ENCODE results near the gene ATG2B. TPM values are rescaled to one million over a fixed set of nuclear protein-coding genes. Genes with fewer than 3 reads are reported as not detected.

The ATG2B gene
- polyA plus RNA-seq, 3 donors = 0.94 to 6.7 (median 1.3) TPM

GRCh38 chr14:96267336-96267735 lies 95.8 kb downstream of the ATG2B start:
- Histone ChIP-seq H3K79me2 (ENCODE audit: insufficient read depth, low read length) (no peaks in the 10 kb centered on the region), H2AFZ (ENCODE audit: insufficient read depth, low read depth, low read length, poor library complexity, severe bottlenecking) (no peak overlapping the region), H3K9ac (ENCODE audit: insufficient read depth, low read length, poor library complexity, severe bottlenecking) (no peak overlapping the region), H3K27me3 (ENCODE audit: control insufficient read depth in 2 of 2, insufficient read depth in 2 of 2, low read length in 2 of 2) (no peaks in the 10 kb centered on the region), H3K9me3 (replicated peaks in 1 of 2; ENCODE audit: control insufficient read depth in 1 of 2, insufficient read depth in 1 of 2, low read length in 2 of 2) (peaks cover 0 to 2% of the 10 kb centered on the region in 2 donors), H4K20me1 (ENCODE audit: insufficient read depth, low read length) (no peaks in the 10 kb centered on the region), H3K4me3 (replicated peaks in 1 of 3; ENCODE audit: low read depth in 2 of 3, low read length in 3 of 3) (no peak overlapping the region), H3K4me1 (ENCODE audit: control insufficient read depth in 1 of 2, insufficient read depth in 2 of 2, low read length in 2 of 2) (no peaks in the 10 kb centered on the region), H3K36me3 (replicated peaks in 1 of 2; ENCODE audit: control insufficient read depth in 1 of 2, insufficient read depth in 2 of 2, low read length in 2 of 2) (no peaks in the 10 kb centered on the region), H3K4me2 (replicated peaks; ENCODE audit: extremely low read depth, low read length, poor library complexity, severe bottlenecking) (no peak overlapping the region), H3K27ac (ENCODE audit: low read depth in 1 of 2, low read length in 2 of 2) (no peak overlapping the region)
- H3K36me3 Mint-ChIP-seq = no peaks in the 10 kb centered on the region
- no peaks in the 10 kb centered on the region for H3K4me1 Mint-ChIP-seq
- no peak overlapping the region for H3K4me3 Mint-ChIP-seq
- no peak overlapping the region for H3K27ac Mint-ChIP-seq
- TF ChIP-seq CTCF (IDR thresholded peaks at IDR 0.05) = no peak
- 48% methylated on average over 3 of the region's 3 CpGs for WGBS (ENCODE audit: insufficient coverage)
- peaks cover 0 to 9% (median 0%) of the 10 kb centered on the region in 7 donors for H3K9me3 Mint-ChIP-seq
- intact Hi-C loops (cut with micrococcal nuclease) = no loop called here
- DNase-seq = no peak
- peaks cover 4 to 7% (median 4%) of the 10 kb centered on the region in 3 donors for H3K27me3 Mint-ChIP-seq (ENCODE audit: low read depth in 3 of 3)

- Histone ChIP-seq H3K9ac (ENCODE audit: insufficient read depth, low read length, poor library complexity, severe bottlenecking) (no peak overlapping the region), H3K9me3 (replicated peaks in 1 of 2; ENCODE audit: control insufficient read depth in 1 of 2, insufficient read depth in 1 of 2, low read length in 2 of 2) (no peaks in the 10 kb centered on the region), H2AFZ (ENCODE audit: insufficient read depth, low read depth, low read length, poor library complexity, severe bottlenecking) (no peak overlapping the region), H3K4me3 (replicated peaks in 1 of 3; ENCODE audit: low read depth in 2 of 3, low read length in 3 of 3) (no peak overlapping the region), H3K79me2 (ENCODE audit: insufficient read depth, low read length) (no peaks in the 10 kb centered on the region), H3K36me3 (replicated peaks in 1 of 2; ENCODE audit: control insufficient read depth in 1 of 2, insufficient read depth in 2 of 2, low read length in 2 of 2) (no peaks in the 10 kb centered on the region), H3K27me3 (ENCODE audit: control insufficient read depth in 2 of 2, insufficient read depth in 2 of 2, low read length in 2 of 2) (no peaks in the 10 kb centered on the region), H3K4me1 (ENCODE audit: control insufficient read depth in 1 of 2, insufficient read depth in 2 of 2, low read length in 2 of 2) (no peaks in the 10 kb centered on the region), H3K27ac (ENCODE audit: low read depth in 1 of 2, low read length in 2 of 2) (no peak overlapping the region), H3K4me2 (replicated peaks; ENCODE audit: extremely low read depth, low read length, poor library complexity, severe bottlenecking) (no peak overlapping the region), H4K20me1 (ENCODE audit: insufficient read depth, low read length) (no peaks in the 10 kb centered on the region)
- 92% methylated on average over 12 of the region's 16 CpGs for WGBS (ENCODE audit: insufficient coverage)
- Mint-ChIP-seq H3K27me3 (ENCODE audit: low read depth in 3 of 3) (peaks cover 7 to 11% (median 7%) of the 10 kb centered on the region in 3 donors), H3K9me3 (peaks cover 0 to 4% (median 0%) of the 10 kb centered on the region in 7 donors), H3K4me3 (no peak overlapping the region), H3K36me3 (no peaks in the 10 kb centered on the region), H3K4me1 (no peaks in the 10 kb centered on the region), H3K27ac (peak overlapping the region in 1 of 7 donors; percentile 11)
- no peak for DNase-seq
- no peak for TF ChIP-seq CTCF (IDR thresholded peaks at IDR 0.05)
- intact Hi-C loops (cut with micrococcal nuclease) = no loop called here
These were observed 97.6 kb downstream of the ATG2B start for GRCh38 chr14:96265383-96266095.
